Thymus (tissue), 11 donors: ENCODE measurements around the gene TTC8. TPM values are rescaled to one million over a fixed set of nuclear protein-coding genes. Genes with fewer than 3 reads are reported as not detected.

Source experiments
- DNase-seq, 9 donors: peaks; one replicate each; pipeline ENCODE4 v3.0.0-alpha.2; 2013; ENCODE audit warnings: low spot score in 9 of 9, low read depth in 6 of 9, missing footprints in 1 of 9
- H3K27ac ChIP-seq, 2 donors: one replicate each; pipeline ENCODE4 v1.5.1; 2013; ENCODE audit warnings: control low read depth in 1 of 2, low read depth in 1 of 2, low read length in 1 of 2, mild to moderate bottlenecking in 1 of 2, moderate library complexity in 1 of 2
- H3K27me3 ChIP-seq, 2 donors: one replicate each; pipeline ENCODE4 v1.5.1; 2013; ENCODE audit warnings: low read length in 1 of 2; ENCODE audit not compliant: control insufficient read depth in 2 of 2, insufficient read depth in 1 of 2
- H3K36me3 ChIP-seq, 2 donors: one replicate each; pipeline ENCODE4 v1.5.1; 2013; ENCODE audit warnings: low read length in 1 of 2, mild to moderate bottlenecking in 1 of 2, moderate library complexity in 1 of 2; ENCODE audit not compliant: control insufficient read depth in 2 of 2, insufficient read depth in 2 of 2
- H3K4me1 ChIP-seq, 2 donors: one replicate each; pipeline ENCODE4 v1.5.1; 2013; ENCODE audit warnings: low read length in 2 of 2; ENCODE audit not compliant: control insufficient read depth in 2 of 2, insufficient read depth in 2 of 2
- H3K4me3 ChIP-seq, 2 donors: one replicate each; pipeline ENCODE4 v1.5.1; 2013; ENCODE audit warnings: low read length in 2 of 2, control low read depth in 1 of 2, mild to moderate bottlenecking in 1 of 2
- H3K9me3 ChIP-seq, 2 donors: one replicate each; pipeline ENCODE4 v1.5.1; 2013; ENCODE audit warnings: low read length in 1 of 2, mild to moderate bottlenecking in 1 of 2; ENCODE audit not compliant: control insufficient read depth in 2 of 2, insufficient read depth in 1 of 2
- WGBS: extraction: QIAGEN DNeasy Blood & Tissue Kit; methylation state at CpG from one replicate; pipeline ENCODE4 v1.1.7; 2013; 5-methylcytosine and 5-hydroxymethylcytosine counted together
- polyA plus RNA-seq: library from polyadenylated mRNA; stranded (reverse); fragments of 200-250 nt; gene quantifications from one replicate; pipeline ENCODE4 v1.2.3, GENCODE V29; 2013
- total RNA-seq: library from RNA; stranded (reverse); fragments of 120-200 nt; gene quantifications from one replicate; pipeline ENCODE4 v1.2.4, GENCODE V29; 2013
- donor health status: healthy.

Gene TTC8
- total and polyA plus RNA-seq, 2 donors: 5.9 to 12.0 TPM

- no peaks in the 10 kb centered on the region for H3K9me3 ChIP-seq
Measured at GRCh38 chr14:88792473-88793258, 31.8 kb upstream of the TTC8 start, which contains the start of gene EML5. TSS of gene EML5 (minus strand) at chr14:88792953. CDS start at chr14:88792503, 450 bp downstream.

GRCh38 chr14:88793259-88793625, 31.2 kb upstream of the TTC8 start:
- H3K4me1 ChIP-seq: peaks cover 6 to 12% of the 10 kb centered on the region in 2 donors
- H3K27me3 ChIP-seq: peaks cover 19 to 36% of the 10 kb centered on the region in 2 donors
- no peaks in the 10 kb centered on the region for H3K36me3 ChIP-seq
- 54% methylated on average over 13 of the region's 13 CpGs for WGBS
- H3K4me3 ChIP-seq: peak overlapping the region; percentile 54 to 55
- DNase-seq: no peak
- H3K27ac ChIP-seq: no peak overlapping the region
- no peaks in the 10 kb centered on the region for H3K9me3 ChIP-seq

More at GRCh38 chr14:88792473-88793258, 31.8 kb upstream of the TTC8 start, which contains the start of gene EML5:
- peaks cover 19 to 38% of the 10 kb centered on the region in 2 donors for H3K27me3 ChIP-seq
- peak within 1 kb of the TSS in 1 of 2 donors; percentile 71 for H3K27ac ChIP-seq
- peak; percentile 16 to 84 (median 64) for DNase-seq
- under 1% methylated on average over 111 of the region's 111 CpGs for WGBS
- peaks cover 3 to 12% of the 10 kb centered on the region in 2 donors for H3K4me1 ChIP-seq
- H3K36me3 ChIP-seq: no peaks in the 10 kb centered on the region
- peak within 1 kb of the TSS; percentile 54 to 55 for H3K4me3 ChIP-seq

GRCh38 chr14:88798156-88798555, 26.3 kb upstream of the TTC8 start:
- peaks cover 0 to 4% of the 10 kb centered on the region in 2 donors for H3K27me3 ChIP-seq
- no peak for DNase-seq
- no peak overlapping the region for H3K27ac ChIP-seq
- peaks cover 3% of the 10 kb centered on the region in 2 donors for H3K4me1 ChIP-seq
- H3K36me3 ChIP-seq: no peaks in the 10 kb centered on the region
- no peaks in the 10 kb centered on the region for H3K9me3 ChIP-seq
- WGBS: 46% methylated on average over 4 of the region's 4 CpGs
- H3K4me3 ChIP-seq: no peak overlapping the region

- H3K27ac ChIP-seq: no peak overlapping the region
- no peaks in the 10 kb centered on the region for H3K27me3 ChIP-seq
- DNase-seq: no peak
- no peak overlapping the region for H3K4me3 ChIP-seq
- no peaks in the 10 kb centered on the region for H3K36me3 ChIP-seq
- 89% methylated on average over 5 of the region's 5 CpGs for WGBS
- H3K9me3 ChIP-seq: no peaks in the 10 kb centered on the region
- peaks cover 0 to 3% of the 10 kb centered on the region in 2 donors for H3K4me1 ChIP-seq
Measured at GRCh38 chr14:88799522-88799921, 24.9 kb upstream of the TTC8 start.

- 94% methylated on average over 6 of the region's 6 CpGs for WGBS
- Histone ChIP-seq H3K4me1 (peaks cover 0 to 3% of the 10 kb centered on the region in 2 donors), H3K27me3 (no peaks in the 10 kb centered on the region), H3K9me3 (no peaks in the 10 kb centered on the region), H3K36me3 (no peaks in the 10 kb centered on the region), H3K27ac (no peak overlapping the region), H3K4me3 (no peak overlapping the region)
- DNase-seq: no peak
Measured at GRCh38 chr14:88802596-88802995, 21.9 kb upstream of the TTC8 start.

- Histone ChIP-seq H3K9me3 (no peaks in the 10 kb centered on the region), H3K4me3 (no peak overlapping the region), H3K4me1 (no peaks in the 10 kb centered on the region), H3K27ac (no peak overlapping the region), H3K27me3 (no peaks in the 10 kb centered on the region), H3K36me3 (no peaks in the 10 kb centered on the region)
- no peak for DNase-seq
- WGBS: 89% methylated on average over 2 of the region's 2 CpGs
Measured at GRCh38 chr14:88804035-88804434, 20.4 kb upstream of the TTC8 start.

GRCh38 chr14:88804477-88804876, 20.0 kb upstream of the TTC8 start:
- Histone ChIP-seq H3K9me3 (no peaks in the 10 kb centered on the region), H3K4me3 (no peak overlapping the region), H3K36me3 (no peaks in the 10 kb centered on the region), H3K4me1 (no peaks in the 10 kb centered on the region), H3K27ac (no peak overlapping the region), H3K27me3 (no peaks in the 10 kb centered on the region)
- no peak for DNase-seq
- WGBS: 44% methylated on average over 1 of the region's 1 CpG

GRCh38 chr14:88808359-88808758, 16.1 kb upstream of the TTC8 start:
- no peak for DNase-seq

GRCh38 chr14:88815980-88816379, 8.5 kb upstream of the TTC8 start:
- no peaks in the 10 kb centered on the region for H3K9me3 ChIP-seq
- no peak overlapping the region for H3K4me3 ChIP-seq
- H3K4me1 ChIP-seq: no peaks in the 10 kb centered on the region
- no peaks in the 10 kb centered on the region for H3K36me3 ChIP-seq
- WGBS: 94% methylated on average over 4 of the region's 4 CpGs
- no peak for DNase-seq
- peaks cover 0 to 5% of the 10 kb centered on the region in 2 donors for H3K27me3 ChIP-seq
- H3K27ac ChIP-seq: no peak overlapping the region

More at GRCh38 chr14:88808359-88808758, 16.1 kb upstream of the TTC8 start:
- H3K27me3 ChIP-seq: no peaks in the 10 kb centered on the region
- no peak overlapping the region for H3K27ac ChIP-seq
- H3K4me3 ChIP-seq: no peak overlapping the region
- no peaks in the 10 kb centered on the region for H3K9me3 ChIP-seq
- no peaks in the 10 kb centered on the region for H3K36me3 ChIP-seq
- no peaks in the 10 kb centered on the region for H3K4me1 ChIP-seq
